ENCODE measurements around the gene AURKA. TPM values are rescaled to one million over a fixed set of nuclear protein-coding genes. Genes with fewer than 3 reads are reported as not detected.

The AURKA gene
- total and polyA plus RNA-seq, 2 of the 8 experiments (the other 6 are each of a cell fraction or from before 2014, with no cell fraction given) = 45.8 to 84.8 TPM

DNA sequence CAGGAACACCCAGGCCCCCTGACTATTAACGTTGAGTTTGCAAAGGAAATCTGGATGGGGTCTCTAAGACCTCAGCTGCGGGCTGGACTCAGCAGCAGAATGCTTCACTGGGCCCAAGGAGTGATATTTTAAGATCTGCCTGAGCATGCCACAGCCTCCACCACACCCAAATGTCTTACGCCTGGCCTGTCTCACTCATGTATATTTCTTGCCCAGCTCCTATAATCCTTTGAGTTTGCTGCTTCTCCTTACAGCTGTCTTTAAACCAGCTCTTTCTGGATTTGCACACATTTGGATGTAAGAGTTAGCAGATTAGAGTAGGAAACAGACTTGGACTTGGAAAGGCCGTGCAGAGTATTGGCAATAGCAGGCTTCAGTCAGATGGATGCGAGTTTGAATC is 36.4 kb upstream of the AURKA start:
- Histone ChIP-seq H2BK5ac (ENCODE audit: low read depth, low read length) (no peak overlapping the region), H2AFZ (ENCODE audit: low read length) (no peak overlapping the region), H2BK12ac (ENCODE audit: low read depth, low read length) (no peak overlapping the region), H3K4me2 (ENCODE audit: insufficient read depth in 1 of 2, low read depth in 2 of 2, low read length in 2 of 2) (no peak overlapping the region), H3K79me2 (ENCODE audit: control insufficient read depth in 1 of 2, insufficient read depth in 2 of 2, low read length in 2 of 2) (no peaks in the 10 kb centered on the region), H2BK15ac (ENCODE audit: low read length) (no peak overlapping the region), H4K91ac (replicated peaks; ENCODE audit: insufficient read length, low read length) (no peak overlapping the region), H3K23ac (ENCODE audit: insufficient read length) (no peak overlapping the region), H3K4ac (replicated peaks; ENCODE audit: insufficient read length, low read depth, low read length) (no peak overlapping the region), H3K27ac (ENCODE audit: low read depth, low read length) (no peak overlapping the region), H3K4me1 (replicated peaks in 1 of 4; ENCODE audit: control insufficient read depth in 3 of 4, insufficient read depth in 4 of 4, low read length in 3 of 4) (no peaks in the 10 kb centered on the region), H2BK120ac (replicated peaks; ENCODE audit: low read depth, low read length) (no peak overlapping the region), H3K4me3 (ENCODE audit: extremely low read depth in 1 of 4, insufficient read depth in 2 of 4, low read depth in 3 of 4, low read length in 4 of 4) (no peak overlapping the region), H3K27me3 (replicated peaks in 1 of 4; ENCODE audit: control insufficient read depth in 3 of 4, extremely low read depth in 1 of 4, insufficient read depth in 3 of 4, low read length in 3 of 4) (peaks cover 0 to 1% (median 0%) of the 10 kb centered on the region in 4 experiments; a peak in 2 of 7 replicates), H3K18ac (ENCODE audit: extremely low read depth, low read length) (no peak overlapping the region), H4K8ac (ENCODE audit: extremely low read depth, insufficient read depth, low read length) (no peak overlapping the region), H2BK20ac (ENCODE audit: low read length) (no peak overlapping the region), H4K5ac (ENCODE audit: insufficient read length, low read depth, low read length) (no peak overlapping the region), H3K14ac (ENCODE audit: insufficient read length) (no peak overlapping the region), H4K20me1 (replicated peaks in 1 of 2; ENCODE audit: control insufficient read depth in 1 of 2, insufficient read depth in 2 of 2, low read length in 2 of 2) (peaks cover 0 to 1% of the 10 kb centered on the region in 2 experiments), H3K36me3 (ENCODE audit: control insufficient read depth in 2 of 4, insufficient read depth in 4 of 4, low read length in 3 of 4) (no peaks in the 10 kb centered on the region), H3K9me3 (ENCODE audit: insufficient read depth in 2 of 2, low read depth in 1 of 2, low read length in 1 of 2) (no peaks in the 10 kb centered on the region), H3K56ac (replicated peaks; ENCODE audit: insufficient read length, low read depth, low read length) (no peak overlapping the region), H3K79me1 (ENCODE audit: low read depth, low read length) (no peaks in the 10 kb centered on the region), H3K23me2 (ENCODE audit: low read depth, low read length) (no peaks in the 10 kb centered on the region), H2AK5ac (ENCODE audit: low read depth, low read length) (no peak overlapping the region), H3K9ac (replicated peaks in 1 of 4; ENCODE audit: extremely low read depth in 1 of 4, low read depth in 3 of 4, low read length in 3 of 4) (no peak overlapping the region)
- WGBS, 2 experiments (ENCODE audit: extremely low coverage in 1 of 2, insufficient coverage in 1 of 2, insufficient read length in 1 of 2, insufficient replicate concordance in 2 of 2, low coverage in 1 of 2, low lambda C conversion rate in 2 of 2, missing lambda C conversion rate in 1 of 2) = 88% methylated on average over 5 of the region's 5 CpGs; no CpG with 5 or more reads in 1 of the 2 experiments
- ChIA-PET CTCF (ENCODE audit: partially characterized antibody) (interaction anchor here (2.0 kb wide), 1 partner anchor 122 kb away, joined by 6 read pairs; no protein-coding TSS in a partner anchor), POLR2A (ENCODE audit: partially characterized antibody) (no interaction called here)
- FAIRE-seq (no peak), DNase-seq (ENCODE audit: low read depth in 1 of 2, low spot score in 2 of 2) (no peak)
- TF ChIP-seq HDAC2 (IDR thresholded peaks at IDR 0.05; ENCODE audit: borderline replicate concordance in 1 of 2, low read depth in 2 of 2, low read length in 2 of 2) (no peak), NRF1 (IDR thresholded peaks at IDR 0.05; ENCODE audit: low read depth, low read length) (no peak), SIRT6 (IDR thresholded peaks at IDR 0.05; ENCODE audit: low read length) (no peak), KDM5A (IDR thresholded peaks at IDR 0.05; ENCODE audit: low read length) (no peak), TCF12 (IDR thresholded peaks at IDR 0.05; ENCODE audit: low read depth, low read length) (no peak), CREB1 (IDR thresholded peaks at IDR 0.05) (no peak), CHD2 (IDR thresholded peaks at IDR 0.05; ENCODE audit: low read length) (no peak), SP1 (IDR thresholded peaks at IDR 0.05; ENCODE audit: low read depth, low read length) (no peak), SUZ12 (IDR thresholded peaks at IDR 0.05; ENCODE audit: low read length) (no peak)
- TF ChIP-seq, protein P1, sequence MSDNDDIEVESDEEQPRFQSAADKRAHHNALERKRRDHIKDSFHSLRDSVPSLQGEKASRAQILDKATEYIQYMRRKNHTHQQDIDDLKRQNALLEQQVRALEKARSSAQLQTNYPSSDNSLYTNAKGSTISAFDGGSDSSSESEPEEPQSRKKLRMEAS (IDR thresholded peaks at IDR 0.05) = no peak

Measured in H1 (cell line).